HCT116 (cell line): Measurements from ENCODE around the gene PRMT7. TPM values are rescaled to one million over a fixed set of nuclear protein-coding genes. Genes with fewer than 3 reads are reported as not detected.

Source experiments
- ATAC-seq: fragments of 200-7000 bp; cut with Tn5 transposase; 2 replicates; pipeline ENCODE4 v1.9.1; 2020; ENCODE audit warnings: mild to moderate bottlenecking, moderate library complexity
- BruUV-seq: library from RNA; stranded (reverse); fragments of 400-500 nt; replicated peaks from 2 replicates; lab custom pipeline; 2021; lab: Mats Ljungman, UMichigan
- CTCF ChIA-PET: fragments of 300-600 bp; sonication (Branson Sonifier 250); formaldehyde crosslinking; loops from one replicate; lab custom pipeline; 2021; ENCODE audit warnings: antibody characterized with exemption; lab: Charles Lee
- POLR2A ChIA-PET: fragments of 300-600, 350-600 bp; sonication (Branson Sonifier 250); formaldehyde crosslinking; loops from one replicate; lab custom pipeline; 2021; ENCODE audit warnings: antibody characterized with exemption; lab: Charles Lee
- RAD21 ChIA-PET, 2 experiments: fragments of 300-600 bp; sonication (Branson Sonifier 250); formaldehyde crosslinking; loops; one replicate each; lab custom pipeline; 2023; ENCODE audit warnings: low total read pairs in 2 of 2; ENCODE audit not compliant: uncharacterized antibody in 2 of 2, unreplicated experiment in 2 of 2, low non-redundant PET in 1 of 2; lab: Charles Lee
- DNase-seq: peaks from one replicate; pipeline ENCODE4 v3.0.0-alpha.2; 2010; ENCODE audit warnings: low read depth, low spot score
- H2AFZ ChIP-seq: fragments of 200-600 bp; shearing (Covaris generic), sonication (generic); 2 replicates; pipeline ENCODE4 v1.6.1; 2017; ENCODE audit warnings: low read depth, mixed run types, mixed read lengths, antibody characterized with exemption, low read length; ENCODE audit not compliant: poor library complexity, severe bottlenecking
- H3K27ac ChIP-seq: 2 replicates; pipeline ENCODE4 v1.5.1; 2012; ENCODE audit warnings: low read depth, low read length
- H3K27me3 ChIP-seq: fragments of 200-600 bp; sonication (generic); 2 replicates; pipeline ENCODE4 v1.6.1; 2016; ENCODE audit warnings: mixed run types, low read length, mixed read lengths; ENCODE audit not compliant: insufficient read depth
- H3K36me3 ChIP-seq, 2 experiments: fragments of 200-500 bp in 1 of 2; fragments of 200-600 bp in 1 of 2; sonication (Bioruptor generic) in 1 of 2; sonication (generic) in 1 of 2; 2 replicates each; pipeline versions ENCODE4 v1.5.1 to v1.6.1; 2014 to 2016; ENCODE audit warnings: low read length in 2 of 2, inconsistent platforms in 1 of 2, mixed read lengths in 1 of 2, mixed run types in 1 of 2; ENCODE audit not compliant: insufficient read depth in 2 of 2, control insufficient read depth in 1 of 2
- H3K4me1 ChIP-seq, 2 experiments: fragments of 200-600 bp in 1 of 2; sonication (generic) in 1 of 2; 2 replicates each; pipeline versions ENCODE4 v1.5.1 to v1.6.1; 2012 to 2017; ENCODE audit warnings: low read length in 2 of 2, inconsistent platforms in 1 of 2, mild to moderate bottlenecking in 1 of 2, mixed read lengths in 1 of 2, mixed run types in 1 of 2, moderate library complexity in 1 of 2; ENCODE audit not compliant: insufficient read depth in 2 of 2, control insufficient read depth in 1 of 2
- H3K4me2 ChIP-seq: fragments of 200-600 bp; sonication (generic); 2 replicates; pipeline ENCODE4 v1.6.1; 2017; ENCODE audit warnings: mixed run types, low read length, mixed read lengths
- H3K4me3 ChIP-seq, 2 experiments: fragments of 200-600 bp in 1 of 2; sonication (generic) in 1 of 2; replicated peaks in 1 of 2; 2 replicates each; pipeline ENCODE4 v1.5.1; 2011 to 2016; ENCODE audit warnings: low read length in 2 of 2, control low read depth in 1 of 2, low read depth in 1 of 2, mild to moderate bottlenecking in 1 of 2, mixed read lengths in 1 of 2, mixed run types in 1 of 2
- H3K79me2 ChIP-seq: fragments of 200-600 bp; sonication (generic); 2 replicates; pipeline ENCODE4 v1.6.1; 2017; ENCODE audit warnings: mild to moderate bottlenecking, mixed run types, low read length, moderate library complexity, mixed read lengths; ENCODE audit not compliant: insufficient read depth
- H3K9ac ChIP-seq: fragments of 200-600 bp; sonication (generic); 2 replicates; pipeline ENCODE4 v1.6.1; 2016; ENCODE audit warnings: low read length, mixed read lengths
- H3K9me2 ChIP-seq: fragments of 200-600 bp; sonication (generic), shearing (Covaris generic); 2 replicates; pipeline ENCODE4 v1.6.1; 2017; ENCODE audit warnings: mixed run types, mild to moderate bottlenecking, moderate library complexity; ENCODE audit not compliant: insufficient read depth
- H3K9me3 ChIP-seq, 2 experiments: fragments of 200-500 bp in 1 of 2; fragments of 200-600 bp in 1 of 2; sonication (Bioruptor generic) in 1 of 2; sonication (generic) in 1 of 2; 2 replicates each; pipeline ENCODE4 v1.6.1; 2014 to 2017; ENCODE audit warnings: low read length in 2 of 2, mixed read lengths in 2 of 2, inconsistent platforms in 1 of 2, low read depth in 1 of 2, mild to moderate bottlenecking in 1 of 2, mixed run types in 1 of 2, moderate library complexity in 1 of 2; ENCODE audit not compliant: control insufficient read depth in 1 of 2, insufficient read depth in 1 of 2
- H4K20me1 ChIP-seq: fragments of 200-600 bp; sonication (generic), shearing (Covaris generic); 2 replicates; pipeline ENCODE4 v1.6.1; 2017; ENCODE audit warnings: mixed run types, mild to moderate bottlenecking, moderate library complexity; ENCODE audit not compliant: insufficient read depth
- ATF3 ChIP-seq: IDR thresholded peaks from 2 replicates; pipeline ENCODE4 v1.6.1; 2012
- CEBPB ChIP-seq: IDR thresholded peaks from 2 replicates; pipeline ENCODE4 v1.6.1; 2012; ENCODE audit warnings: low read depth
- CTCF ChIP-seq, 3 experiments: fragments of 200-600 bp in 1 of 3; sonication (generic) in 1 of 3; IDR thresholded peaks in 2 of 3; conservative IDR thresholded peaks in 1 of 3; 2 replicates each; pipeline ENCODE4 v1.5.1; 2012 to 2017; ENCODE audit warnings: low read depth in 2 of 3, low read length in 2 of 3, antibody characterized with exemption in 1 of 3, borderline replicate concordance in 1 of 3, control low read depth in 1 of 3, mild to moderate bottlenecking in 1 of 3, mixed read lengths in 1 of 3, mixed run types in 1 of 3, moderate library complexity in 1 of 3; ENCODE audit not compliant: insufficient read depth in 1 of 3
- EGR1 ChIP-seq: IDR thresholded peaks from 2 replicates; pipeline ENCODE4 v1.6.1; 2012; ENCODE audit warnings: low read depth
- ELF1 ChIP-seq: IDR thresholded peaks from 2 replicates; pipeline ENCODE4 v1.6.1; 2012; ENCODE audit warnings: low read depth, borderline replicate concordance
- EZH2 ChIP-seq: fragments of 200-600 bp; sonication (generic); IDR thresholded peaks from 2 replicates; pipeline ENCODE4 v1.6.1; 2017; ENCODE audit warnings: antibody characterized with exemption, mixed run types
- EZH2phosphoT487 ChIP-seq: fragments of 200-600 bp; IDR thresholded peaks from 2 replicates; pipeline ENCODE4 v1.6.1; 2018; ENCODE audit warnings: antibody characterized with exemption, borderline replicate concordance
- JUND ChIP-seq: IDR thresholded peaks from 2 replicates; pipeline ENCODE4 v1.6.1; 2012
- MAX ChIP-seq: IDR thresholded peaks from 2 replicates; pipeline ENCODE4 v1.6.1; 2012
- RAD21 ChIP-seq: IDR thresholded peaks from 2 replicates; pipeline ENCODE4 v1.6.1; 2012; ENCODE audit warnings: low read depth, mild to moderate bottlenecking
- SP1 ChIP-seq: IDR thresholded peaks from 2 replicates; pipeline ENCODE4 v1.6.1; 2012; ENCODE audit warnings: low read depth
- SRF ChIP-seq: IDR thresholded peaks from 2 replicates; pipeline ENCODE4 v1.6.1; 2012; ENCODE audit warnings: low read depth
- ZBTB33 ChIP-seq: IDR thresholded peaks from 2 replicates; pipeline ENCODE4 v1.6.1; 2011; ENCODE audit warnings: mild to moderate bottlenecking, low read length, moderate library complexity; ENCODE audit not compliant: insufficient replicate concordance; ENCODE audit errors: extremely low read depth
- ZFX ChIP-seq: fragments of 450-650 bp; IDR thresholded peaks from 2 replicates; pipeline ENCODE4 v1.6.1; 2017
- intact Hi-C: fragments of 100-400 bp; cut with micrococcal nuclease; formaldehyde crosslinking; loops from 2 replicates; pipeline ENCODE4 v1.10.0; 2022
- total RNA-seq: library from RNA; stranded (reverse); gene quantifications from one replicate; pipeline ENCODE4 v1.2.1, GENCODE V29; 2021; ENCODE audit not compliant: unreplicated experiment

Gene PRMT7
- total RNA-seq, 1 experiment from 2014 or later = 34.4 TPM

- no peak for TF ChIP-seq CTCF (IDR thresholded peaks at IDR 0.05 in 2 of 3, conservative IDR thresholded peaks at IDR 0.05 in 1 of 3; ENCODE audit: borderline replicate concordance in 1 of 3, insufficient read depth in 1 of 3, low read depth in 2 of 3, low read length in 2 of 3)
- TF ChIP-seq, all 23 proteins: peak for 0
Measured at GRCh38 chr16:68283801-68284598, 26.8 kb upstream of the PRMT7 start (continued).

- no peaks in the 10 kb centered on the region for H3K27me3 ChIP-seq
- peaks cover 71% of the 10 kb centered on the region for H3K79me2 ChIP-seq
- no peak overlapping the region for H3K9ac ChIP-seq
- no peaks in the 10 kb centered on the region for H3K9me3 ChIP-seq
- H3K4me2 ChIP-seq = no peak overlapping the region
- ATAC-seq = no peak
- ChIA-PET POLR2A (interaction anchor here (0.9 kb wide), 1 partner anchor 47 kb away, joined by 3 read pairs; no protein-coding TSS in a partner anchor), RAD21 (no interaction called here), CTCF (no interaction called here)
- peaks cover 0 to 7% of the 10 kb centered on the region in 2 experiments; a peak in 1 of 4 replicates for H3K4me1 ChIP-seq
- TF ChIP-seq EGR1 (no peak), MAX (no peak), EZH2phosphoT487 (no peak), CEBPB (no peak), RAD21 (no peak), JUND (no peak), SRF (no peak), ELF1 (no peak), ZFX (no peak), ZBTB33 (no peak), SP1 (no peak), EZH2 (no peak), ATF3 (no peak)
- H3K9me2 ChIP-seq = no peaks in the 10 kb centered on the region
- H2AFZ ChIP-seq = no peak overlapping the region
- H3K27ac ChIP-seq = no peak overlapping the region
- no peak for DNase-seq
- H3K36me3 ChIP-seq = peaks cover 0 to 31% of the 10 kb centered on the region in 2 experiments; a peak in 2 of 4 replicates
- H3K4me3 ChIP-seq = no peak overlapping the region
- no TSS peak for BruUV-seq
- no peaks in the 10 kb centered on the region for H4K20me1 ChIP-seq
- intact Hi-C loops = no loop called here
Measured at GRCh38 chr16:68284847-68285246, 26.0 kb upstream of the PRMT7 start.
